Limb (tissue), 2 donors: ENCODE results near the gene ECHDC1.
"Not testable (repeated sequence)": the region's sequence is repeated elsewhere in the genome, so short reads cannot be mapped to it uniquely, and the experiment has no call there.

Experiments
- DNase-seq, 2 donors: peaks; one replicate each; pipeline ENCODE4 v3.0.0-alpha.2; 2016; ENCODE audit errors: extremely low spot score in 2 of 2

Gene ECHDC1

GRCh38 chr6:127342296-127342945 is 988 bp downstream of the ECHDC1 start:
- peak in 1 of 2 donors; percentile 7 for DNase-seq

GRCh38 chr6:127341471-127342202 is 1.8 kb downstream of the ECHDC1 start:
- DNase-seq, result no peak

- DNase-seq, result no peak
Measured at GRCh38 chr6:127340171-127340570, 3.2 kb downstream of the ECHDC1 start.

- no peak for DNase-seq
Measured at GRCh38 chr6:127338936-127339335, 4.5 kb downstream of the ECHDC1 start.

- DNase-seq, result no peak
Measured at GRCh38 chr6:127332383-127332961, 10.9 kb downstream of the ECHDC1 start.

- not testable (repeated sequence) for DNase-seq
Measured at GRCh38 chr6:127331256-127331655, 12.2 kb downstream of the ECHDC1 start.

GRCh38 chr6:127328043-127328609 is 15.3 kb downstream of the ECHDC1 start:
- no peak for DNase-seq

- DNase-seq, result no peak
Measured at GRCh38 chr6:127319686-127320085, 23.7 kb downstream of the ECHDC1 start.

- no peak for DNase-seq
Measured at GRCh38 chr6:127317388-127318128, 25.9 kb downstream of the ECHDC1 start.

GRCh38 chr6:127305741-127306140 is 37.7 kb downstream of the ECHDC1 start:
- no peak for DNase-seq

GRCh38 chr6:127303917-127304316 is 39.5 kb downstream of the ECHDC1 start:
- DNase-seq, result no peak

- peak in 1 of 2 donors; percentile 78 for DNase-seq
Measured at GRCh38 chr6:127302728-127303660, 40.4 kb downstream of the ECHDC1 start.

GRCh38 chr6:127301199-127301700 is 42.2 kb downstream of the ECHDC1 start:
- DNase-seq, result peak in 1 of 2 donors; percentile 51

- peak in 1 of 2 donors; percentile 27 for DNase-seq
Measured at GRCh38 chr6:127300411-127300810, 43.0 kb downstream of the ECHDC1 start.

- DNase-seq, result no peak
Measured at GRCh38 chr6:127299522-127300240, 43.7 kb downstream of the ECHDC1 start.

GRCh38 chr6:127298475-127298874 is 44.9 kb downstream of the ECHDC1 start:
- no peak for DNase-seq

- DNase-seq, result no peak
Measured at GRCh38 chr6:127297502-127298070, 45.8 kb downstream of the ECHDC1 start.

- no peak for DNase-seq
Measured at GRCh38 chr6:127291495-127291894, 51.9 kb downstream of the ECHDC1 start.
